ENCODE results near the gene MOB3A.

DNA sequence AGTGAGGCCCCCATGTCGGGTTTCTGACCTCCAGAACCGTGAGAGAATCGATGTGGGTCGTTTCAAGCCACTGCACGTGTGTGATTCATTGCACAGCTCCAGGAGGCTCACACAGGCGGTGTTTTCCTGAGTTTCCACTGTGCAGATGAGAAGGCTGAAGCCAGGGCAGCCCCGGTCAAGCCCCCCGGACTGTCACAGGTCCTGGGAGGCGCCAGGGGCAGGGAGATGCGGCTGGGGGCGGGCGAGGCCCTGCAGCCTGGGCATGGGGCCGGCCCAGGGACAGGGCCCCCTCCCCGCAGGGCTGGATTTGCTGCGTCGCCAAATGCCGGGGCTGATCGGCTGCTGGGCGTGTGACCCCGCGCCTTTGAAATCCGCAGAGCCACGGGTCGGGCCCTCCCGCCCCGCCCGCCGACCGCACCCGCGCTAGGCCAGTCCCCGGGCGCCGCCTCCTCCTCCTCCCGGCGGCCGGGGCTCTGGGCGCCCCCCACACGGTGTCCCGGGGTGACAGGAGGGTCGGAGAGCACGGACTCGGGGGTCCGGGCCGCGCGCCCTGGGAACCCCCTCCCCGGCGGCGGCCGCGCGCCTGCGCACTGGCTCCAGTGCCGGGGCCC, 35.1 kb downstream of the MOB3A start:
- no peak for TF ChIP-seq CTCF (IDR thresholded peaks at IDR 0.05)
- TF ChIP-seq POLR2A (IDR thresholded peaks at IDR 0.05), result peak; percentile 59 to 82 (median 72)

Measured in body of pancreas (tissue), 4 donors.